Naive thymus-derived CD4-positive, alpha-beta T cell (primary cell): ENCODE measurements around the gene HORMAD1. TPM values are rescaled to one million over a fixed set of nuclear protein-coding genes. Genes with fewer than 3 reads are reported as not detected.

ENCODE experiments used
- ATAC-seq: fragments of 150-1000 bp; cut with Tn5 transposase; 2 replicates; pipeline ENCODE4 v1.10.0; 2021; ENCODE audit warnings: mild to moderate bottlenecking, moderate library complexity
- CTCF ChIA-PET: fragments of 350-600 bp; sonication (Branson Sonifier 250); formaldehyde crosslinking; loops from one replicate; lab custom pipeline; 2021; ENCODE audit warnings: antibody characterized with exemption; lab: Charles Lee
- POLR2A ChIA-PET: fragments of 350-600 bp; sonication (Branson Sonifier 250); formaldehyde crosslinking; loops from one replicate; lab custom pipeline; 2021; ENCODE audit warnings: antibody characterized with exemption, inconsistent platforms; lab: Charles Lee
- DNase-seq, 9 donors: peaks; one replicate each; pipeline versions ENCODE4 v3.0.0 to v3.0.0-alpha.2; 2020 to 2022; ENCODE audit warnings: mixed read lengths in 1 of 9
- H3K27ac ChIP-seq: one replicate; pipeline ENCODE4 v1.7.0; 2013; ENCODE audit warnings: mild to moderate bottlenecking, low read depth, low read length, moderate library complexity
- H3K27me3 ChIP-seq, 2 donors: one replicate each; pipeline ENCODE4 v1.7.0; 2013; ENCODE audit warnings: low read length in 2 of 2, mild to moderate bottlenecking in 2 of 2, moderate library complexity in 2 of 2; ENCODE audit not compliant: control insufficient read depth in 2 of 2, insufficient read depth in 2 of 2
- H3K36me3 ChIP-seq, 3 experiments: 1 replicate in 2 of 3; 2 replicates in 1 of 3; pipeline ENCODE4 v1.7.0; 2013; ENCODE audit warnings: low read length in 3 of 3, mild to moderate bottlenecking in 3 of 3, moderate library complexity in 1 of 3; ENCODE audit not compliant: insufficient read depth in 3 of 3, control insufficient read depth in 2 of 3
- H3K4me1 ChIP-seq, 2 donors: one replicate each; pipeline ENCODE4 v1.7.0; 2013; ENCODE audit warnings: low read length in 2 of 2, mild to moderate bottlenecking in 2 of 2, moderate library complexity in 1 of 2; ENCODE audit not compliant: control insufficient read depth in 2 of 2, insufficient read depth in 2 of 2
- H3K4me3 ChIP-seq: 2 replicates; pipeline ENCODE4 v1.7.0; 2013; ENCODE audit warnings: mild to moderate bottlenecking, low read length
- H3K9me3 ChIP-seq, 3 experiments: 1 replicate in 2 of 3; 2 replicates in 1 of 3; pipeline ENCODE4 v1.7.0; 2013; ENCODE audit warnings: low read length in 3 of 3; ENCODE audit not compliant: control insufficient read depth in 2 of 3
- H3K27ac Mint-ChIP-seq, 9 donors: one replicate each; pipeline ENCODE4 v1.8.0; 2020 to 2022; ENCODE audit warnings: mixed read lengths in 9 of 9, mild to moderate bottlenecking in 8 of 9, moderate library complexity in 5 of 9, inconsistent platforms in 2 of 9
- H3K27me3 Mint-ChIP-seq, 5 donors: one replicate each; pipeline ENCODE4 v1.8.0; 2021 to 2022; ENCODE audit warnings: mixed read lengths in 5 of 5, mild to moderate bottlenecking in 1 of 5
- H3K36me3 Mint-ChIP-seq, 5 donors: one replicate each; pipeline ENCODE4 v1.8.0; 2020 to 2022; ENCODE audit warnings: mixed read lengths in 5 of 5, mild to moderate bottlenecking in 3 of 5, inconsistent platforms in 1 of 5
- H3K4me1 Mint-ChIP-seq, 7 donors: one replicate each; pipeline ENCODE4 v1.8.0; 2020 to 2022; ENCODE audit warnings: mixed read lengths in 7 of 7, mild to moderate bottlenecking in 3 of 7, inconsistent platforms in 1 of 7
- H3K4me3 Mint-ChIP-seq, 10 donors: one replicate each; pipeline ENCODE4 v1.8.0; 2020 to 2022; ENCODE audit warnings: mild to moderate bottlenecking in 10 of 10, mixed read lengths in 10 of 10, moderate library complexity in 6 of 10, inconsistent platforms in 2 of 10
- H3K9me3 Mint-ChIP-seq, 11 donors: one replicate each; pipeline ENCODE4 v1.8.0; 2020 to 2022; ENCODE audit warnings: mixed read lengths in 11 of 11, mild to moderate bottlenecking in 4 of 11, inconsistent platforms in 1 of 11, moderate library complexity in 1 of 11
- intact Hi-C, 2 donors: fragments of 100-400 bp; cut with micrococcal nuclease; formaldehyde crosslinking; loops; one replicate each; pipeline ENCODE4 v1.15.1; 2023
- polyA plus RNA-seq, 2 donors: library from polyadenylated mRNA; unstranded; fragments of 300-500 nt; fragmentation: Illumina TruSeq; gene quantifications; one replicate each; pipeline ENCODE4 v1.2.3, GENCODE V29; 2021
- total RNA-seq, 6 experiments: library from RNA in 5 of 6; stranded (reverse) in 5 of 6; gene quantifications; 1 replicate in 5 of 6; 2 replicates in 1 of 6; pipeline ENCODE4 v1.2.3 and lab custom pipeline; 2021 to 2026

HORMAD1 gene
- total and polyA plus RNA-seq, 7 experiments from 2014 or later: 0.35 to 1.4 (median 0.45) TPM; not detected in 2

GRCh38 chr1:150696162-150696561 is 24.5 kb downstream of the HORMAD1 start:
- no peaks in the 10 kb centered on the region for H3K27me3 ChIP-seq
- peaks cover 15 to 55% (median 47%) of the 10 kb centered on the region in 7 donors for H3K4me1 Mint-ChIP-seq
- H3K27ac Mint-ChIP-seq: peak overlapping the region; percentile 74 to 97 (median 89)
- intact Hi-C loops: loop anchor here (2.0 to 10.0 kb wide), 10 partner anchors 69 to 461 kb away; partner anchors contain the start of genes CTSS (in 2 of the 2), SETDB1 (in 2 of the 2), ANP32E (in 1 of the 2) and RPRD2 (in 1 of the 2)
- peak overlapping the region; percentile 66 to 100 (median 98) for H3K4me3 Mint-ChIP-seq
- no peak for ATAC-seq
- H3K27me3 Mint-ChIP-seq: peaks cover 0 to 9% (median 0%) of the 10 kb centered on the region in 5 donors
- no peak overlapping the region for H3K4me3 ChIP-seq
- CTCF ChIA-PET: interaction anchor here (0.6 to 2.1 kb wide), 4 partner anchors 10 to 136 kb away, joined by 3 to 5 read pairs (median 4); no protein-coding TSS in a partner anchor
- H3K4me1 ChIP-seq: peaks cover 4 to 11% of the 10 kb centered on the region in 2 donors
- peak in 2 of 9 donors; percentile 2 to 3 for DNase-seq
- peaks cover 0 to 8% (median 0%) of the 10 kb centered on the region in 3 experiments for H3K36me3 ChIP-seq
- peaks cover 0 to 21% (median 12%) of the 10 kb centered on the region in 5 donors for H3K36me3 Mint-ChIP-seq
- POLR2A ChIA-PET: interaction anchor here (1.0 to 2.8 kb wide), 5 partner anchors 69 to 809 kb away, joined by 3 to 14 read pairs (median 7); partner anchors contain the start of genes CTSS and MCL1
- H3K9me3 Mint-ChIP-seq: peaks cover 0 to 2% (median 0%) of the 10 kb centered on the region in 11 donors
- H3K9me3 ChIP-seq: no peaks in the 10 kb centered on the region
- peak overlapping the region; percentile 53 for H3K27ac ChIP-seq

- intact Hi-C loops: loop anchor here (5.0 to 10.0 kb wide), 7 partner anchors 72 to 462 kb away; partner anchors contain the start of genes CTSS (in 1 of the 2), RPRD2 (in 1 of the 2), SETDB1 (in 1 of the 2) and TNFAIP8L2 (in 1 of the 2)
- ATAC-seq: no peak
- peaks cover 0 to 12% (median 0%) of the 10 kb centered on the region in 3 experiments for H3K36me3 ChIP-seq
- peaks cover 4 to 11% of the 10 kb centered on the region in 2 donors for H3K4me1 ChIP-seq
- Mint-ChIP-seq H3K4me3 (peak overlapping the region in 8 of 10 donors; percentile 31 to 95 (median 46)), H3K27ac (peak overlapping the region in 3 of 9 donors; percentile 12 to 24 (median 20)), H3K4me1 (peaks cover 15 to 59% (median 50%) of the 10 kb centered on the region in 7 donors), H3K27me3 (peaks cover 0 to 4% (median 0%) of the 10 kb centered on the region in 5 donors), H3K9me3 (peaks cover 0 to 2% (median 0%) of the 10 kb centered on the region in 11 donors), H3K36me3 (peaks cover 0 to 23% (median 12%) of the 10 kb centered on the region in 5 donors)
- ChIA-PET CTCF (interaction anchor here (0.6 to 1.2 kb wide), 3 partner anchors 25 to 136 kb away, joined by 3 read pairs; no protein-coding TSS in a partner anchor), POLR2A (interaction anchor here (2.0 to 2.8 kb wide), 2 partner anchors 70 to 135 kb away, joined by 7 to 14 read pairs; partner anchors contain the start of gene CTSS)
- no peaks in the 10 kb centered on the region for H3K27me3 ChIP-seq
- no peaks in the 10 kb centered on the region for H3K9me3 ChIP-seq
- no peak for DNase-seq
- H3K4me3 ChIP-seq: no peak overlapping the region
- H3K27ac ChIP-seq: peak overlapping the region; percentile 43
These were observed 25.1 kb downstream of the HORMAD1 start for GRCh38 chr1:150695561-150695960.

- Mint-ChIP-seq H3K27ac (no peak overlapping the region), H3K4me1 (peaks cover 16 to 59% (median 52%) of the 10 kb centered on the region in 7 donors)
These were observed 28.0 kb downstream of the HORMAD1 start for GRCh38 chr1:150692720-150693119.

GRCh38 chr1:150688763-150689162 is 31.9 kb downstream of the HORMAD1 start:
- Histone ChIP-seq H3K4me3 (no peak overlapping the region), H3K9me3 (no peaks in the 10 kb centered on the region), H3K36me3 (peaks cover 0 to 23% (median 3%) of the 10 kb centered on the region in 3 experiments), H3K4me1 (peaks cover 3 to 9% of the 10 kb centered on the region in 2 donors), H3K27ac (no peak overlapping the region), H3K27me3 (no peaks in the 10 kb centered on the region)
- ATAC-seq: no peak
- peak overlapping the region in 6 of 9 donors; percentile 1 to 32 (median 16) for H3K27ac Mint-ChIP-seq
- H3K4me3 Mint-ChIP-seq: no peak overlapping the region
- peaks cover 5 to 32% (median 18%) of the 10 kb centered on the region in 5 donors for H3K36me3 Mint-ChIP-seq
- H3K27me3 Mint-ChIP-seq: no peaks in the 10 kb centered on the region
- no peak for DNase-seq
- POLR2A ChIA-PET: interaction anchor here (0.6 kb wide), 1 partner anchor 287 kb away, joined by 4 read pairs; no protein-coding TSS in a partner anchor
- peaks cover 11 to 41% (median 26%) of the 10 kb centered on the region in 7 donors for H3K4me1 Mint-ChIP-seq
- intact Hi-C loops: no loop called here
- CTCF ChIA-PET: no interaction called here
- H3K9me3 Mint-ChIP-seq: no peaks in the 10 kb centered on the region

More at GRCh38 chr1:150692720-150693119, 28.0 kb downstream of the HORMAD1 start:
- Histone ChIP-seq H3K4me3 (no peak overlapping the region), H3K4me1 (peaks cover 4 to 9% of the 10 kb centered on the region in 2 donors), H3K9me3 (no peaks in the 10 kb centered on the region), H3K27me3 (no peaks in the 10 kb centered on the region), H3K36me3 (peaks cover 0 to 27% (median 0%) of the 10 kb centered on the region in 3 experiments), H3K27ac (no peak overlapping the region)
- no peak overlapping the region for H3K4me3 Mint-ChIP-seq
- no peak for DNase-seq
- no peak for ATAC-seq
- peaks cover 5 to 29% (median 16%) of the 10 kb centered on the region in 5 donors for H3K36me3 Mint-ChIP-seq
- H3K27me3 Mint-ChIP-seq: no peaks in the 10 kb centered on the region
- intact Hi-C loops: loop anchor here in 1 of 2 donors (10.0 kb wide), 1 partner anchor 152 kb away; no protein-coding TSS in a partner anchor
- ChIA-PET CTCF (no interaction called here), POLR2A (interaction anchor here (0.5 to 1.7 kb wide), 5 partner anchors 9 to 263 kb away, joined by 3 to 5 read pairs (median 3); no protein-coding TSS in a partner anchor)
- H3K9me3 Mint-ChIP-seq: peaks cover 0 to 2% (median 0%) of the 10 kb centered on the region in 11 donors

- peaks cover 0 to 34% (median 3%) of the 10 kb centered on the region in 3 experiments for H3K36me3 ChIP-seq
- Mint-ChIP-seq H3K4me3 (no peak overlapping the region), H3K4me1 (peaks cover 10 to 34% (median 22%) of the 10 kb centered on the region in 7 donors), H3K36me3 (peaks cover 5 to 25% (median 17%) of the 10 kb centered on the region in 5 donors), H3K27me3 (no peaks in the 10 kb centered on the region), H3K9me3 (no peaks in the 10 kb centered on the region), H3K27ac (peak overlapping the region in 2 of 9 donors; percentile 18 to 65)
- ATAC-seq (no peak), DNase-seq (no peak)
- no peaks in the 10 kb centered on the region for H3K27me3 ChIP-seq
- ChIA-PET POLR2A (interaction anchor here (0.7 to 1.2 kb wide), 4 partner anchors 11 to 126 kb away, joined by 3 to 10 read pairs (median 4); partner anchors contain the start of gene GOLPH3L), CTCF (interaction anchor here (0.6 to 1.2 kb wide), 3 partner anchors 11 to 294 kb away, joined by 3 to 5 read pairs (median 4); partner anchors contain the start of gene GOLPH3L)
- H3K4me3 ChIP-seq: no peak overlapping the region
- intact Hi-C loops: no loop called here
- peaks cover 4 to 10% of the 10 kb centered on the region in 2 donors for H3K4me1 ChIP-seq
- no peaks in the 10 kb centered on the region for H3K9me3 ChIP-seq
- no peak overlapping the region for H3K27ac ChIP-seq
These were observed 34.4 kb downstream of the HORMAD1 start for GRCh38 chr1:150686275-150686674.

GRCh38 chr1:150683914-150684313 is 36.8 kb downstream of the HORMAD1 start:
- ATAC-seq: peak; percentile 42
- POLR2A ChIA-PET: interaction anchor here (0.6 to 1.8 kb wide), 5 partner anchors 9 to 255 kb away, joined by 3 to 7 read pairs (median 5); partner anchors contain the start of genes CTSS and ENSA
- no peak overlapping the region for H3K27ac ChIP-seq

More at GRCh38 chr1:150683914-150684313, 36.8 kb downstream of the HORMAD1 start:
- H3K27me3 Mint-ChIP-seq: no peaks in the 10 kb centered on the region
- DNase-seq: no peak
- no peak overlapping the region for H3K4me3 ChIP-seq
- H3K27me3 ChIP-seq: no peaks in the 10 kb centered on the region
- peaks cover 0 to 29% (median 3%) of the 10 kb centered on the region in 3 experiments for H3K36me3 ChIP-seq
- peaks cover 4 to 10% of the 10 kb centered on the region in 2 donors for H3K4me1 ChIP-seq
- H3K4me1 Mint-ChIP-seq: peaks cover 6 to 29% (median 19%) of the 10 kb centered on the region in 7 donors
- intact Hi-C loops: no loop called here
- H3K9me3 ChIP-seq: no peaks in the 10 kb centered on the region
- CTCF ChIA-PET: no interaction called here
- H3K9me3 Mint-ChIP-seq: no peaks in the 10 kb centered on the region
- peak overlapping the region in 7 of 9 donors; percentile 26 to 89 (median 52) for H3K27ac Mint-ChIP-seq
- H3K4me3 Mint-ChIP-seq: no peak overlapping the region
- peaks cover 4 to 29% (median 19%) of the 10 kb centered on the region in 5 donors for H3K36me3 Mint-ChIP-seq
